NB4 (cell line): ENCODE data around the gene CHSY1.

Experiments used
- POLR2A ChIP-seq: IDR thresholded peaks from 2 replicates; pipeline ENCODE4 v1.6.1; 2011; ENCODE audit warnings: mild to moderate bottlenecking; ENCODE audit not compliant: insufficient read length; ENCODE audit errors: extremely low read depth
- TF ChIP-seq, protein P1 (sequence below): IDR thresholded peaks from one replicate; pipeline ENCODE4 v1.5.1; 2012; ENCODE audit warnings: low read depth, low read length

- TF ChIP-seq POLR2A = no peak
- TF ChIP-seq, protein P1, sequence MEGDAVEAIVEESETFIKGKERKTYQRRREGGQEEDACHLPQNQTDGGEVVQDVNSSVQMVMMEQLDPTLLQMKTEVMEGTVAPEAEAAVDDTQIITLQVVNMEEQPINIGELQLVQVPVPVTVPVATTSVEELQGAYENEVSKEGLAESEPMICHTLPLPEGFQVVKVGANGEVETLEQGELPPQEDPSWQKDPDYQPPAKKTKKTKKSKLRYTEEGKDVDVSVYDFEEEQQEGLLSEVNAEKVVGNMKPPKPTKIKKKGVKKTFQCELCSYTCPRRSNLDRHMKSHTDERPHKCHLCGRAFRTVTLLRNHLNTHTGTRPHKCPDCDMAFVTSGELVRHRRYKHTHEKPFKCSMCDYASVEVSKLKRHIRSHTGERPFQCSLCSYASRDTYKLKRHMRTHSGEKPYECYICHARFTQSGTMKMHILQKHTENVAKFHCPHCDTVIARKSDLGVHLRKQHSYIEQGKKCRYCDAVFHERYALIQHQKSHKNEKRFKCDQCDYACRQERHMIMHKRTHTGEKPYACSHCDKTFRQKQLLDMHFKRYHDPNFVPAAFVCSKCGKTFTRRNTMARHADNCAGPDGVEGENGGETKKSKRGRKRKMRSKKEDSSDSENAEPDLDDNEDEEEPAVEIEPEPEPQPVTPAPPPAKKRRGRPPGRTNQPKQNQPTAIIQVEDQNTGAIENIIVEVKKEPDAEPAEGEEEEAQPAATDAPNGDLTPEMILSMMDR = no peak
Measured at GRCh38 chr15:101209285-101209845, 42.5 kb downstream of the CHSY1 start.
